Stimulated activated CD4-positive, alpha-beta T cell treated with anti-CD3 and anti-CD28 coated beads, Interleukin-12 subunit alpha, Interleukin-12 subunit beta, amount 100 ng/mL, for 4 hours (primary cell): ENCODE results near the gene TBX4.
"Not testable (repeated sequence)": the region's sequence is repeated elsewhere in the genome, so short reads cannot be mapped to it uniquely, and the experiment has no call there.

Experiments used
- DNase-seq: peaks from one replicate; pipeline ENCODE4 v3.0.0-alpha.2; 2020

TBX4 gene

GRCh38 chr17:61486135-61487120 lies 34.2 kb downstream of the TBX4 start:
- DNase-seq = no peak

- DNase-seq = no peak
Observed at GRCh38 chr17:61487161-61487988, 35.2 kb downstream of the TBX4 start.

GRCh38 chr17:61487989-61488595 lies 35.9 kb downstream of the TBX4 start:
- DNase-seq = no peak

GRCh38 chr17:61488878-61489718 lies 36.9 kb downstream of the TBX4 start:
- DNase-seq = no peak

GRCh38 chr17:61489719-61490490 lies 37.7 kb downstream of the TBX4 start:
- DNase-seq = no peak

GRCh38 chr17:61490540-61490975 lies 38.3 kb downstream of the TBX4 start:
- DNase-seq = no peak

- DNase-seq = no peak
Observed at GRCh38 chr17:61491981-61492380, 39.8 kb downstream of the TBX4 start.

GRCh38 chr17:61492759-61493526 lies 40.7 kb downstream of the TBX4 start:
- no peak for DNase-seq

GRCh38 chr17:61493830-61494324 lies 41.7 kb downstream of the TBX4 start:
- DNase-seq = not testable (repeated sequence)

- no peak for DNase-seq
Observed at GRCh38 chr17:61494325-61495160, 42.3 kb downstream of the TBX4 start.

GRCh38 chr17:61495161-61495857 lies 43.1 kb downstream of the TBX4 start:
- DNase-seq = no peak

- no peak for DNase-seq
Observed at GRCh38 chr17:61496174-61496956, 44.1 kb downstream of the TBX4 start.

GRCh38 chr17:61496957-61497653 lies 44.9 kb downstream of the TBX4 start:
- no peak for DNase-seq

GRCh38 chr17:61498042-61498994 lies 46.1 kb downstream of the TBX4 start:
- no peak for DNase-seq

- no peak for DNase-seq
Observed at GRCh38 chr17:61499632-61500031, 47.4 kb downstream of the TBX4 start.

- no peak for DNase-seq
Observed at GRCh38 chr17:61500287-61500686, 48.1 kb downstream of the TBX4 start.
